Nephron progenitor cell (in vitro differentiated cells): ENCODE measurements around the gene ARHGEF17.

Source experiments
- DNase-seq: peaks from one replicate; pipeline ENCODE4 v3.0.0; 2021
- H3K27ac Mint-ChIP-seq: 2 replicates; pipeline ENCODE4 v1.8.0; 2021; ENCODE audit warnings: mild to moderate bottlenecking, moderate library complexity, mixed read lengths
- H3K27me3 Mint-ChIP-seq: 2 replicates; pipeline ENCODE4 v1.8.0; 2021; ENCODE audit warnings: mild to moderate bottlenecking, low read depth, mixed read lengths; ENCODE audit not compliant: poor library complexity
- H3K36me3 Mint-ChIP-seq: 2 replicates; pipeline ENCODE4 v1.8.0; 2021; ENCODE audit warnings: low read depth, mixed read lengths
- H3K4me1 Mint-ChIP-seq: 2 replicates; pipeline ENCODE4 v1.8.0; 2021; ENCODE audit warnings: mixed read lengths
- H3K4me3 Mint-ChIP-seq: 2 replicates; pipeline ENCODE4 v1.8.0; 2021; ENCODE audit warnings: mild to moderate bottlenecking, moderate library complexity, mixed read lengths
- H3K9me3 Mint-ChIP-seq: 2 replicates; pipeline ENCODE4 v1.8.0; 2021; ENCODE audit warnings: mild to moderate bottlenecking, moderate library complexity, mixed read lengths
- TF ChIP-seq, protein P1 (sequence below): fragments of 200-600 bp; sonication (generic); IDR thresholded peaks from 2 replicates; pipeline ENCODE4 v1.5.0; 2021; ENCODE audit warnings: antibody characterized with exemption

The ARHGEF17 gene

DNA sequence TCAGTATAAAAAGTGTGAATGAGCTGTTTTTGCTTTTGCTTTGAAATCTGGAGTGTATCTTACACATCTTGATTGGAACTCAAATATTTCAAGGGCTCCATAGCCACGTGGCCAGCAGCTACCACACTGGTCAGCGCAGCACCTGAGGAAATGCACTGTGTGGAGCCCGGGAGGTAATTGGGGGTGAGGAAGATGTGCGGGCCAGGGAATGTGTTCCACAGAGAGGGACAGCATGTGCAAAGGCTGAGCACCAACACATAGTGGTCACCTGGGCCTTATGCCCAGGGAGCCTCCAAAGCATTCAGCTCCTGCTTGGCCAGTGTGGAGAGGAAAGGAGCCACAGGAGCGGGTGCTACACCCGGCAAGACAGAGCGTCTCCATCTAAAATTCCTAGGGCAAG lies 88.9 kb downstream of the ARHGEF17 start:
- Mint-ChIP-seq H3K27me3 (peaks cover 3% of the 10 kb centered on the region), H3K4me3 (no peak overlapping the region), H3K36me3 (peaks cover 5% of the 10 kb centered on the region), H3K27ac (no peak overlapping the region), H3K9me3 (no peaks in the 10 kb centered on the region), H3K4me1 (peaks cover 25% of the 10 kb centered on the region)
- TF ChIP-seq, protein P1, sequence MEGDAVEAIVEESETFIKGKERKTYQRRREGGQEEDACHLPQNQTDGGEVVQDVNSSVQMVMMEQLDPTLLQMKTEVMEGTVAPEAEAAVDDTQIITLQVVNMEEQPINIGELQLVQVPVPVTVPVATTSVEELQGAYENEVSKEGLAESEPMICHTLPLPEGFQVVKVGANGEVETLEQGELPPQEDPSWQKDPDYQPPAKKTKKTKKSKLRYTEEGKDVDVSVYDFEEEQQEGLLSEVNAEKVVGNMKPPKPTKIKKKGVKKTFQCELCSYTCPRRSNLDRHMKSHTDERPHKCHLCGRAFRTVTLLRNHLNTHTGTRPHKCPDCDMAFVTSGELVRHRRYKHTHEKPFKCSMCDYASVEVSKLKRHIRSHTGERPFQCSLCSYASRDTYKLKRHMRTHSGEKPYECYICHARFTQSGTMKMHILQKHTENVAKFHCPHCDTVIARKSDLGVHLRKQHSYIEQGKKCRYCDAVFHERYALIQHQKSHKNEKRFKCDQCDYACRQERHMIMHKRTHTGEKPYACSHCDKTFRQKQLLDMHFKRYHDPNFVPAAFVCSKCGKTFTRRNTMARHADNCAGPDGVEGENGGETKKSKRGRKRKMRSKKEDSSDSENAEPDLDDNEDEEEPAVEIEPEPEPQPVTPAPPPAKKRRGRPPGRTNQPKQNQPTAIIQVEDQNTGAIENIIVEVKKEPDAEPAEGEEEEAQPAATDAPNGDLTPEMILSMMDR, result no peak
- DNase-seq, result no peak

- Mint-ChIP-seq H3K9me3 (no peaks in the 10 kb centered on the region), H3K36me3 (peaks cover 5% of the 10 kb centered on the region), H3K4me3 (no peak overlapping the region), H3K27me3 (peaks cover 3% of the 10 kb centered on the region), H3K27ac (peak overlapping the region; percentile 42), H3K4me1 (peaks cover 25% of the 10 kb centered on the region)
- TF ChIP-seq, protein P1, result no peak
- DNase-seq, result no peak
Measured at GRCh38 chr11:73397468-73398131, 89.5 kb downstream of the ARHGEF17 start.

DNA sequence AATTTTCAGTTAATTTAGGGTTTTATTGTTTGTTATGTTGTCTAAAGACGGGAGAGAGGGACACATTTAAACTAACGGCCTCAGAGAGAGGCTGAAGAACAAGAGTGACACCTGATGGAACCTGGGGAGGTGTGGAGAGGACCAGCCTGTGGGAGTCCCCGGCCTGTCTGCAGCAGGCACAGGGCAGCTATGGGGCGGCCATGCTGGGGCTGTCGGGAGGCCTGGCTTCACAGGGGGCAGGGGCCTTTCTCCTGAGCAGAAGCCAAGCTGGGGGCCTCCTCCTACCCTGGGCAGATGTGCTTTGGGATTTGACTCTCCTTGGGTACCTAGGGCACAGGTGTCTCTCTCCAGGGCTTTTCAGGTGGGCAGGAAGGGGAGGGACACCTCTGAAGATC lies 90.1 kb downstream of the ARHGEF17 start:
- Mint-ChIP-seq H3K9me3 (no peaks in the 10 kb centered on the region), H3K4me1 (peaks cover 22% of the 10 kb centered on the region), H3K27ac (peak overlapping the region; percentile 42), H3K4me3 (no peak overlapping the region), H3K36me3 (peaks cover 5% of the 10 kb centered on the region), H3K27me3 (peaks cover 3% of the 10 kb centered on the region)
- TF ChIP-seq, protein P1, result no peak
- DNase-seq, result no peak

GRCh38 chr11:73398721-73399120 lies 90.6 kb downstream of the ARHGEF17 start:
- Mint-ChIP-seq H3K4me3 (no peak overlapping the region), H3K27ac (no peak overlapping the region), H3K9me3 (no peaks in the 10 kb centered on the region), H3K27me3 (peaks cover 3% of the 10 kb centered on the region), H3K36me3 (peaks cover 5% of the 10 kb centered on the region), H3K4me1 (peaks cover 17% of the 10 kb centered on the region)
- TF ChIP-seq, protein P1, result no peak
- DNase-seq, result no peak

DNA sequence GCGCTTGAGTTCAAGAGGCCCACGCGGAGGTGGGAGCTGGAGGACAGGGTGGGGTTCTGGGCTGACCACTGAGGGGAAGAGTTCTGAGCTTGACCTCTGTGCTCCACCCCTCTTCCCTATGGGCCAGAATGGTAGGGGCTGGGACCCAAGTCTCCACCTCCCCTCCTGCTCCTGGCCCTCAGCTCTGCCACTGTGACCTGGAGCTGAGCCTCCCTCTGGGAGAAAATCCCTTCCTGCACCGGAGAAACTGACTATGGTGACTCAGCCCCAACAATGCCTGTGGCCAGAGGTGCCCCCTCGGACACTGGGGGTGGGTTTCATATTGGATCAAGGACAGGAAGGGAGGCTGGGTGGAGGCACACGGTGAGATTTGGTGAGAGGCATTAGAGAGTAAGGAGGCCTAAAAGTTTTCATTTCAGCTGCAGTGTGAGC lies 91.1 kb downstream of the ARHGEF17 start:
- Mint-ChIP-seq H3K9me3 (no peaks in the 10 kb centered on the region), H3K36me3 (peaks cover 5% of the 10 kb centered on the region), H3K27ac (peak overlapping the region; percentile 34), H3K4me3 (no peak overlapping the region), H3K27me3 (peaks cover 3% of the 10 kb centered on the region), H3K4me1 (peaks cover 17% of the 10 kb centered on the region)
- TF ChIP-seq, protein P1, result no peak
- no peak for DNase-seq

DNA sequence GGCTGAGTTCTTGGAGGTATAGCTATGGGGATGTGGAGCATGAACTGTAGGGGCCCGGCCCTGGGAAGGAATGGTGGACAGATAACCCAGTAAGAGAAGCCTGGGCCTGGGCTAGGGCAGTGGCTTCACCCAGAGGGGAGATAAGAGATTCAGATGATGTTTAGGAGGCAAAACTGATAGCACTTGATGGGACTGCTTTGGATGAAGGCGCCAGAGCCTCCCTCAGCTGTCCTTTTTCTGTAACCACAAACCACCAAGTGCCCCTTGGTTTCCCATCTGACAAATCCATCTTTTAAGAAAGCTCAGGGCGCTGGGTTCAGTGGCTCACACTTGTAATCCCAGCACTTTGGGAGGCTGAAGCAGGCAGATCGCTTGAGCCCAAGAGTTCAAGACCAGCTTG lies 91.6 kb downstream of the ARHGEF17 start:
- Mint-ChIP-seq H3K4me3 (no peak overlapping the region), H3K4me1 (peaks cover 17% of the 10 kb centered on the region), H3K27me3 (peaks cover 3% of the 10 kb centered on the region), H3K9me3 (no peaks in the 10 kb centered on the region), H3K27ac (peak overlapping the region; percentile 34), H3K36me3 (peaks cover 5% of the 10 kb centered on the region)
- TF ChIP-seq, protein P1, result no peak
- no peak for DNase-seq
